Stimulated activated CD8-positive, alpha-beta memory T cell treated with anti-CD3 and anti-CD28 coated beads, Interleukin-15, amount 100 ng/mL, for 48 hours (primary cell): ENCODE results near the gene VPS33A.
"Not testable (repeated sequence)": the region's sequence is repeated elsewhere in the genome, so short reads cannot be mapped to it uniquely, and the experiment has no call there.

Experiments
- DNase-seq, 2 donors: peaks; one replicate each; pipeline ENCODE4 v3.0.0-alpha.2; 2020; ENCODE audit warnings: low read depth in 2 of 2

Gene VPS33A

GRCh38 chr12:122204167-122205052 lies 61.9 kb downstream of the VPS33A start:
- DNase-seq: no peak

DNA sequence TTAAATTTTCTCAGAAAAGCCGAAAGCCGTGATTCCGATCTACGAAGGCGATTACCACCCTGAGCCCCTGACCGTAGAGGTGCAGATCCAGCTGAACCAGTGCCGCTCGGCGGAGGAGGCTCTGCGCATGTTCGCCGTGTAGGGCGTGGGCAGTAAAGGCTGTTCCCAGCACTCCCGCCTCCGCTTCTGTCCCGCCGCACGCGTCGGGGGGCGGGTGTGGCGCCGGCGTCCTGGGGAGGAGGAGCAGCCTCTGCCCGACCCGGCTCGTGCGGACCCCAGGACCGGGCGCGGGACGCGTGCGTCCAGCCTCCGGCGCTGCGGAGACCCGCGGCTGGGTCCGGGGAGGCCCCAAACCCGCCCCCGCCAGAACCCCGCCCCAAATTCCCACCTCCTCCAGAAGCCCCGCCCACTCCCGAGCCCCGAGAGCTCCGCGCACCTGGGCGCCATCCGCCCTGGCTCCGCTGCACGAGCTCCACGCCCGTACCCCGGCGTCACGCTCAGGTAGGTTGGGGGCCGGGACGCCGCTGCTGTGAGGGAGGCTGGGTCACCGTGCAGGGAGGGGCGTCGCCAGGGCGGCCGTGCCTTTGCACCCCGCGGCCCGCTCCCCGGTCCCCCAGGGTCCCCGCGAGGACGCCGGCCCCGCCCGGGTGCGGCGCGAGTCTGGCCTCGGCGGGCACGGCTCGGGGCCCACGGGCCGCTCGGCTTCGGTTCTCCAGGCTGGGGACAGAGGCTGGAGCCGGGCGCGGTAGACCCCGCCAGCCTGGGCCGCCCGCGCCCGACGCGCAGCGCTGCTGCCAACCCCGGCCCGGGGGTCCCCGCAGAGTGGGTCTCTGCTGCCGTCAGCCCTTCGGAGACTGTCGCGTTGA lies 62.8 kb downstream of the VPS33A start, which contains the start of gene B3GNT4:
Gene B3GNT4 (plus strand): TSS at position 409 of the 866 bp plus-strand sequence. CDS start 910 bp downstream, outside the sequence.
- DNase-seq: peak in 1 of 2 donors; percentile 57

- not testable (repeated sequence) for DNase-seq
Measured at GRCh38 chr12:122202811-122203210, 63.5 kb downstream of the VPS33A start.

DNA sequence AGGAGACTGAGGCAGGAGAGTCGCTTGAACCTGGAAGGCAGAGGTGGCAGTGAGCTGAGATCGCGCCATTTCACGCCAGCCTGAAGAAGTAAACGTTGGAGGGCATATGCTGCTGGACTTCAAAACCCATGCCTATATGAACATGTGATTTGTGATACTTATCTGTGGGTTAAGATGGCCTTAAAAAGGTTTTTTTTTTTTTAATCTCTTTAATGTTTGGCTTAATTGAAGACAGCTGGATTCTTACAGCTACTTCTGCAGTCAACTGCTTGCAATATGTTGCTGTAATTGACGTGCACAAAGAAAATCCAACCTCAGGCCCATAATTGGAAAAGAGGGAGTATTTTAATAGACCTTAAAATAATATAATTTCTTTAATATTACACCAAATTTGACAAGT lies 64.3 kb downstream of the VPS33A start:
- DNase-seq: no peak

- DNase-seq: no peak
Measured at GRCh38 chr12:122201381-122201780, 64.9 kb downstream of the VPS33A start.

- no peak for DNase-seq
Measured at GRCh38 chr12:122200541-122201175, 65.6 kb downstream of the VPS33A start.

- DNase-seq: no peak
Measured at GRCh38 chr12:122199484-122200355, 66.6 kb downstream of the VPS33A start.

- DNase-seq: no peak
Measured at GRCh38 chr12:122197612-122197966, 68.7 kb downstream of the VPS33A start.

GRCh38 chr12:122195405-122195804 lies 70.9 kb downstream of the VPS33A start:
- DNase-seq: no peak

- no peak for DNase-seq
Measured at GRCh38 chr12:122194804-122195203, 71.5 kb downstream of the VPS33A start.

GRCh38 chr12:122192441-122192840 lies 73.9 kb downstream of the VPS33A start:
- no peak for DNase-seq

- DNase-seq: peak; percentile 49 to 50
Measured at GRCh38 chr12:122190842-122191668, 75.2 kb downstream of the VPS33A start.

- DNase-seq: no peak
Measured at GRCh38 chr12:122189626-122190475, 76.4 kb downstream of the VPS33A start.

GRCh38 chr12:122187466-122187865 lies 78.8 kb downstream of the VPS33A start:
- DNase-seq: no peak

GRCh38 chr12:122185494-122186082 lies 80.7 kb downstream of the VPS33A start:
- DNase-seq: no peak

- no peak for DNase-seq
Measured at GRCh38 chr12:122185079-122185478, 81.2 kb downstream of the VPS33A start.

GRCh38 chr12:122184517-122184916 lies 81.8 kb downstream of the VPS33A start:
- no peak for DNase-seq

DNA sequence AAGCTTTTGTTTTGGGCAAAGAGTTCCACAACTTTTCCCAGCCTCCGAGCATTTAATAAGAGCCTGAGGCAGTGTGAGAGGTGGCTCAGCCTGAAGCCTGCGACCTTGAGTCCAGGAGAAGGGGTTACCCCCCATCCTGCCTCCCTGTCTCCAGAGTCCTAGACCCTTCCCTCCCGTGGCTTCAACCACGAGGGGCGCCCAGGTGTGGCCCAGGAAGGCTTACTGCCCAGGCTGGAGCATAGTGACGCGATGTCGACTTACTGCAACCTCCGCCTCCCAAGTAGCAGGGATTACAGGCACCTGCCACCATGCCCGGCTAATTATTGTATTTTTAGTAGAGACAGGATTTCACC lies 82.7 kb downstream of the VPS33A start:
- no peak for DNase-seq
